HG03025 (cell line): ENCODE data around the gene SUPT7L.
A peak's percentile ranks its signal among the peaks of the same experiment; 100 is the strongest.
"Not testable (repeated sequence)": the region's sequence is repeated elsewhere in the genome, so short reads cannot be mapped to it uniquely, and the experiment has no call there.

ENCODE experiments used
- ATAC-seq: cut with Tn5 transposase; IDR thresholded peaks from one replicate; pipeline ENCODE4 v1.9.1; 2021; ENCODE audit warnings: mild to moderate bottlenecking, moderate library complexity; ENCODE audit not compliant: unreplicated experiment, low FRiP score

SUPT7L gene

GRCh38 chr2:27685577-27685976, 22.2 kb upstream of the SUPT7L start:
- no peak for ATAC-seq

GRCh38 chr2:27685006-27685405, 21.6 kb upstream of the SUPT7L start:
- not testable (repeated sequence) for ATAC-seq

GRCh38 chr2:27683390-27684071, 20.1 kb upstream of the SUPT7L start:
- no peak for ATAC-seq

GRCh38 chr2:27682334-27682771, 18.9 kb upstream of the SUPT7L start:
- not testable (repeated sequence) for ATAC-seq

- no peak for ATAC-seq
Measured at GRCh38 chr2:27681841-27682240, 18.4 kb upstream of the SUPT7L start.

GRCh38 chr2:27680571-27680970, 17.2 kb upstream of the SUPT7L start:
- no peak for ATAC-seq

GRCh38 chr2:27672723-27673486, 9.5 kb upstream of the SUPT7L start:
- no peak for ATAC-seq

GRCh38 chr2:27671235-27671634, 7.8 kb upstream of the SUPT7L start:
- no peak for ATAC-seq

GRCh38 chr2:27667446-27667845, 4.0 kb upstream of the SUPT7L start:
- no peak for ATAC-seq

- ATAC-seq: no peak
Measured at GRCh38 chr2:27664622-27665363, 1.4 kb upstream of the SUPT7L start.

GRCh38 chr2:27664154-27664574, 750 bp upstream of the SUPT7L start:
- peak; percentile 17 for ATAC-seq

GRCh38 chr2:27661371-27661770, 2.0 kb downstream of the SUPT7L start:
- no peak for ATAC-seq

- no peak for ATAC-seq
Measured at GRCh38 chr2:27655155-27655951, 8.1 kb downstream of the SUPT7L start.

GRCh38 chr2:27653397-27653796, 10.0 kb downstream of the SUPT7L start:
- no peak for ATAC-seq

GRCh38 chr2:27652790-27653189, 10.6 kb downstream of the SUPT7L start:
- no peak for ATAC-seq

- no peak for ATAC-seq
Measured at GRCh38 chr2:27652341-27652740, 11.1 kb downstream of the SUPT7L start.

GRCh38 chr2:27651056-27651455, 12.4 kb downstream of the SUPT7L start:
- ATAC-seq: no peak

GRCh38 chr2:27647737-27648136, 15.7 kb downstream of the SUPT7L start:
- ATAC-seq: no peak

- no peak for ATAC-seq
Measured at GRCh38 chr2:27647289-27647688, 16.1 kb downstream of the SUPT7L start.

GRCh38 chr2:27645197-27645596, 18.2 kb downstream of the SUPT7L start:
- ATAC-seq: no peak
